GM21515 (cell line): ENCODE results near the gene LOXHD1.

Experiments used
- ATAC-seq: cut with Tn5 transposase; IDR thresholded peaks from one replicate; pipeline ENCODE4 v1.9.1; 2021; ENCODE audit not compliant: unreplicated experiment

The LOXHD1 gene

DNA sequence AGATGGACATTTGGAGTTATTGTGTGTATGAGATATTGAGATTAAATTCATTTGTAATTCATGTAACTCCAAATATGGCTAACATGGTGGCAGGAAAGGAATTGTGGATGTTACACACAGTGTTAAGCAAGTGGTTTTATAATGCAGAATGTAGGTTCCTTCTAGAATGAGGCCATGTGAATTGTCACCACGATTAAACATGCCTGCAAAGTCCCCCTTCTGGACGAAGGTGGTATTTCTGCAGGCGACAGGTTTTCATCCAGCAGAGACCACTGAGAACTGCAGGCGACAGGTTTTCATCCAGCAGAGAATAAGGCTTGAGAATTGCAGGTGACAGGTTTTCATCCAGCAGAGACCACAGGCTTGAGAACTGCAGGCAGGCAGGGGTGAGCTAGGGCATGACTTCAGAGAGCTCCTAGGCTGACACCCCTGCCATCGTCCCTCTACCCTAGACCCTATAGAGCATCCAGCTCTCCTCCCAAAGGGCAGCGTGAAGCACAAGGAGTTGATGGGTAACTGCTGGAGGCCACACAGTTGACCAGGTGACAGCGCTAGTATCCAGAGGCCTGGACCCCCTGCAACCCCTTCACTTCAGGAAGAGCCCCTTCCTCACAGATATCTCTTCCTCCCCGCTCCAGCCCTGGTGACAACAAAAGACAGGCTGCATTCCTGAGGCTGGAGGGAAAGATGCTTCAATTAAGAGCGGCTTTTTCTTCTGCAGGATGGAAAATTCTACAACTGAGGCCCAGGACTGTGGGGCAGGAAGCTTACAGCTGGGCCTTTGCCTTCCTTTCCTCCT, 175.8 kb downstream of the LOXHD1 start:
- ATAC-seq: no peak

DNA sequence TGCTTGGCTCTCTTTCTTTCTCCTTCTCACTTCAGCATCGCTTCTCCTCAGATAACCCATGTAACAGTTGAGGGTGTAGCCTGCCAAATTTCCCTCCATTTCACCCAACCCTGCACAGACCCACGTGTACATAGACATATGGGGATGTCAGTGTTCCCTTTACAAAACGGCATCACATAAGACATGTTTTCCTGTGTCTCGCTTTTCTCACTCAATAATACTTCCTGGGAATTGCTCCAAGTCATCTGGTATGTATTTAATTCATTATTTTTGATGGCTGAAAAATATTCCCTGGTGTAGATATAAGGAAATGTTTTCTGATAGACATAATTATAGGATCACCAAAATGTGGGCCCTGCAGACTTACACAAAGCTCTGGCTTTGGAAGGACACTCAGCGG, 176.8 kb downstream of the LOXHD1 start:
- ATAC-seq: no peak

DNA sequence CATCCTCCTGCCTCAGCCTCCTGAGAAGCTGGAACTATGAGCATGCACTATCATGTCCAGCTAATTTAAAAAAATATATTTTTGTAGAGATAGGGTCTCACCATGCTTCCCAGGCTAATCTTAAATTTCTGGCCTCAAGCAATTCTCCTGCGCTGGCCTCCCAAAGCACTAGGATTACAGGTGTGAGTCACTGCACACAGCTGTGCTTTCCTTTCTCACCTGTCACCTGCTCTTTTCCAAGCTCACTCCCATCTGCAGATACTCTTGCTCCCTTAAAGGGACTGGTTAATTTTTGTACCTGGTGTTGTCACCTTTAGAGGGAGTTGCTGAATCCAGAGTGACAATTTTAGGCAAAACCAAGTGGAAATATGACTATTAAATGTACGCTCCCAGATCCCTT, 178.2 kb downstream of the LOXHD1 start:
- no peak for ATAC-seq

DNA sequence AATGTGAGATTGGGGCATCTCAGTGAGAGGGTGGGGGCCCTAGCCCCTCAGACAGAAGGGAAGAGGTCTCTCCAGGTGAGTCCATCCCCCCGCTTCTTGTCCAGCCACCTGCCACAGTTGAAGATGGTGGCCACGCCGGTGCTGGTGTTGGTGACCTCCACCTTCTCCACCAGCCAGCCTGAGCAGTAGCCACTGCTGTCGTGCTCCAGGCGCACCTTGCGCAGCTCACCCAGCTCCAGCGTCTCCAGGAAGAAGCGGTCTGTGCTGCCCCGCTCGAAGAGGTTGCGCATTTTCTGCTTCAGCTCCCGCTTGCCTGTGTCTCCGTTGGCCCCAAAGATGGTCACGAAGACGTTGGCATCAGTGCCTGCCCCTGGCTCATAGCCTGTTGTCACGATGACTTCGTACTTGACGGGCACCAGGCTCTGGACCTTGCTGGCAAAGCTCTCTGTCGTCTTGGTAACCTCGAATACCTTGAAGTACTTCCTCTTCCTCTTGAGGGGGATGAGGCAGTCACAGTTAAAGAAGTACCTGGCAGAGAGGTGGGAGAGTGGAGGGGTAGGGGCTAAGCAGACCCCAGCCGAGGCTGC, 179.5 kb downstream of the LOXHD1 start:
- no peak for ATAC-seq

DNA sequence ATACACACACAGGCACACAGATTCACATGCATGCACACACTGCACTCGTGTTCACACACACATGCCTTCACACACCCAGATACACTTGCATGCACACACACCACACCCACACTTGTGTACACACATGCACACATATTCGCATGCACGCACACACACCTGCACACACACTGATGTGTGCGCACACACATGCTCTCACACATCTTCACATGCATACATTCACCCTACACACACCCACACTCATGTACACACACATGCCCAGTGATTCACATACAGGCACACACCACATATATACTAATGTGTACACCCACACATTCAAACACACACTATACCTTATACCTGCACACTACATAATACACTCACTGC, 181.6 kb downstream of the LOXHD1 start:
- ATAC-seq: no peak

DNA sequence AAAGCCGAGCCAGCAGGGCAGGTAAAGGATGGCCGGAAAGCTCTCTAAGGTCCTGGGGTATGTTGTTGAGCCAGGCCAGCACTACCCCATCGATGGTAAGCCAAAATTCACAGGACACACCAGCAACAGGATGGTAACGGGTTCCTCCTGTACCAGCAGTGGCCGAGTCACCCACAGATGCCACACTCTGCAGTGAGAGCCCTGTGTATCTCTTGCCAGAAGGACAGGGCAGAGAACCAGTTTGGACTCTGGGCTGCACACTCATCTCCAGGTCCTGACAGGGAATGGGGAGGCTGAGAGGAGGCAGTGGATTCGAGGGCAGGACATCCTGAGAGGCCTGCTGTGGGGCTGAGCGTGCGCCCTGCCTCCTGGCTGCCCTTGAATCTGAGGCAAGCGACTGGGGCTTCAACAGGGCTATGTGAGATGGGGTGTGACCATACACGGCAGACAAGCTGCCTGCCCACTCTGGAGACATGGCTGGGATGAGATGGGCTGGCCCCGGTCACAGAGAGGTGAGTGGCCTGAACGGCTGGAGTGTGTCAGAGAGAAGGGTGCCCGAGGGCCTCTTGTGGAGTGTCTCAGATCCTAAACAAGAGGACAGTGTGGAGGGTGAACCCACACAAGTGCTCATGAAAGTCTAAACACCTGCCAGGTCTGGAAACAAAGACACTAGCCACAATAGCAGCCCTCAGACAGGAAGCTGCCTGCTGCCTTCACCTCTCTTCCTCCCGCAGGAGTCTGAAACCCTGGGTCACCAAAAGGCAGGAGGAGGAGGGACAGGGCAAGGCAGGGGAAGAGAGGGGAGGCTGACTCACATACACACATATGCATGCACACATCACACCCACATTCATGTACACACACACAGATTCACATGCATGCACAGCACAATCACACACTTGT, 182.3 kb downstream of the LOXHD1 start:
- no peak for ATAC-seq

DNA sequence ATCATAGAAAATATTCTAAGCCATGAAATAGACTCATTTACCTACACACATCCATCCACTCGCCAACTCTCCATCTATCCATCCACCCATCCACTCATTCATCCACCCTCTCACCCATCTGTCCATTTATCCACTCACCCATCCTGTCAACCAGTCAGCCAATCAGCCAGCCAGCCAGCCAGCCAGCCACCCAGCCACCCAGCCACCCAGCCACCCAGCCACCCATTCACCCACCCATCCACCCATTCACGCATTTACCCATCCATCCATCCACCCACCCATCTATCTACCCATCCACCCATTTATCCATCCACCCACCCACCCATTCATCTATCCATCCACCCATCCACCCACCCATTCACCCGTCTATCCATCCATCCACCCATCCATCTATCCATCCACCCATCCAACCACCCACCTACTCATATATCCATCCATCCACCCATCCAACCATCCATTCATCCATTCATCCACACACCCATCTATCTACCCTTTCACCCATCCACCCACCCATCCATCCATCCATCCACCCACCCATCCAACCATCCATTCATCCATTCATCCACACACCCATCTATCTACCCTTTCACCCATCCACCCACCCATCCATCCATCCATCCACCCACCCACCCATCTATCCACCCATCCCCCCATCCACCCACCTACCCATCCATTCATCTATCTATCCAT, 185.1 kb downstream of the LOXHD1 start:
- no peak for ATAC-seq

DNA sequence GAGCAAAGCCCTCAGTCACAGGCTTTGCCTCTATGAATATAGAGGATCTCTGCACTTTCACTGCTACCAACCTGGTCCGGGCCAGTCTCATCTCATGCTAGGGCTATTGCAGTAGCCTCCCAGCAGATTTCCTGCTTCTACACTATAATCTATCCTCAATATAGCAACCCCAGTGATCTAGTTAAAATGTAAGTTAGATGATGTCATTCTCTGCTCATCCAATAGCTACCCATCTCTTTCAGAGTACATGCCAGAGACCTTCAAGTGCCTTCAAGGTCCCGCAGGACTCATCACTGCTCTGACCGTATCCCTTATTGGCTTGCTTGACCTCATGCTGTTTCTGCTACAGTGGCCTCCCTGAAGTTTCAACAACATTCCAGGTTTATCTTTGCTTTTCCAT, 186.3 kb downstream of the LOXHD1 start:
- no peak for ATAC-seq

DNA sequence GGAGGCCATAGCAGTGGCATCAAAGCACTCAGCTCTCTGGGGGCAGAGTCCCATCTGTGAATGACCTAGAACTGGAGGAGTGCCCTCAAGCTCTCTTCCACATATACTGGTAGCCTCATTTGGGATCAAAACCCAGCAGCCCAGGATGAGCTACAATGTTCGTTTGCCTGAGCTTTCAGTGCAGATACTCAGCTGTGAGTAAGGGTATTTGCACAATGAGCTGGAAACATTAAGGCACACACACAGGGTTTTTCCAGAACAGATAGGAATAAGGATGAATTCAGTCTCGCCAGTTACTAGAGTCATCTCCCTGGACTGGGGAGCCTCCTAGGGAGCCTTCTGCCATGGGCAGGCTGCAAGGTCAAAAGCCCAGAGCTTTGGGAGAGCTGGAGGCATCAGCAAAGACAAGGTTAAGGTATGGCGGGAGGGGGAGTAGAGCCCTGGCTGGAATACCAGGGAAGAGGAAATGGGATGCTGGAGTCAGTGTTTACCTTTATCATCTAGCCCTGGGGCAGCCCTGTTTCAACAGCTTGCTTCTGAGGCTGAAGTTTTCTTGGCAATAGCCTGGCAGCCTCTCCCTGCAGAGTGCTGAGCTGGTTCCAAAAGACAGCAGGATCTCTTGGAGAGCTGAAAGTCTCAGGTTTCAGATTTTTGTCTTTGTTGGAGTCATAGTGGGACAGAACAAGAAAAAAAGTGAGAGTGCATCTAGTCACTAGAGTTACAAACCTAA, 187.7 kb downstream of the LOXHD1 start:
- no peak for ATAC-seq

DNA sequence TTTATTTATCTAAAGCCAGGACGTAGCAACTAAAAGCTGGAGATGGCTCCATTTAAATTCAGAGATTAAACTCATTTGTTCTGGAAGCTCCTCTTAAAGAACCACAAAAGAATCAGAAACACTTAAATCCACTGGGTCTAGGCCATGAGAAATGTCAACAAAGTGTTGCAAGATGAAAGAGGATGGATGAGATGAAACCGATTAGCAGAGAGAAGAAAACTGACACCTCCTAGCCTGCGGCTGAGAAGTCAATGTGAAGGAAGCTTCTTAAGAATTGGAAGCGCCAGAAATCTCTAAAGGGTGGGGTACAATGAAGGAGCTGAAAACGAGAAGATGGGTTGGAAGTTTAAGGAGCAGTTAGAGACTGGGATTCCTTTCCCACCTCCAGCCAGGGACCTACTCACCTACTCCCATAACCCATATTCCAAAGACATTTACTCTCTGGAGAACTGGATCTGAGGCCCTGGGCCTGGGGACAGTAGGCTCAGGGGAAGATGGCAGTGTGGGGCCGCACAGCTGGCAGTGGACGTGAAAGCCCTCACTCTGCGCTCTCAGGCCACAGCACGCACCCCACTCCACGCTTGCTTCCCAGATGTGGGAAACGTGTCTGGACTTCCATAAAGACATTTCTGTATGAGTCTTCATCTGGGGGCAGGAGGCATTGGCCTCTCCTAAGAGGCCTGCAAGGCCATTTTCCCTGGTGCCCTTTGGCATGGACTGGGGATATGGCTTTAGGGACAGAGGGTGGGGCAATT, 188.4 kb downstream of the LOXHD1 start:
- ATAC-seq: no peak

DNA sequence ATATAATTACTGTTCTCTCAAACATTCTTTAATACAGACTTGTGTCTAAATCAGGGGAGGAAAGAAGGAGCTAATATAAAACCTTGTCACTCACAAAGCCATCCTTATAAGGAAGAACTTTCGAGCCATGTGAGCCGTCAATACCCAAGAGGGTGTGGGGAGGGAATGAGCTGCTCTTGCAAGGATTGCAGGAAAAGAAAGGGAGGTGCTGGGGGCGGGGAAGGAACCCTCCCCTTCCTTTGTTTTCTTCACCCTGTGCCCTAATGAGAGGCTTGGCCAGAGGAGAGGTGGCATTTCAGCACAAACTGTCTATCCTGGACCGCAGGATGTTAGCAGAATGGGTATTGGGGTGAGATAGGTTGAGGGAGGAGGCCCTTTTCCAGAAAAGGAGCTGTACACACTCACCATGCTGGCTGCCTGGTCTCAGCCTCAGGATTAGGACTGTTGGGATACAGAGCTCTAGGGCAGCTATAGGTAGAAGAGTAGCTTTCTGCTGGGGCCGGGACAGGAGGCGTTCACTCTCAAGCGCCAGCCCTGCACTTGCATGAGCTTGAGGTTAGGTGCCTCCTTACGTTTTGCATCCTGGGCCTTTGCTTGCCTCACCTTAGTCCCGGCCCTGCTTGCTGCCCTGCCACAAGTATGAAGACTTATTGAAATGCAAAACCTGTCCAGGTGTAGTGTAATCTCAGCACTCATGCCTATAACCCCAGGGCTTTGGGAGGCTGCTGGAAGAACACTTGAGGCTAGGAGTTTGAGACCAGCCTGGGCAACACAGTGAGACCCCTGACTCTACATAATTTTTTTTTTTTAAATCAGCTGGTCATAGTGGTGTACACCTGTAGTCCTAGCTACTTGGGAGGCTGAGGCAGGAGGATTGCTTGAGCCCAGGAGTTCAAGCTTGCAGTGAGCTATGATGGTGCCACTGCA, 190.5 kb downstream of the LOXHD1 start:
- no peak for ATAC-seq

DNA sequence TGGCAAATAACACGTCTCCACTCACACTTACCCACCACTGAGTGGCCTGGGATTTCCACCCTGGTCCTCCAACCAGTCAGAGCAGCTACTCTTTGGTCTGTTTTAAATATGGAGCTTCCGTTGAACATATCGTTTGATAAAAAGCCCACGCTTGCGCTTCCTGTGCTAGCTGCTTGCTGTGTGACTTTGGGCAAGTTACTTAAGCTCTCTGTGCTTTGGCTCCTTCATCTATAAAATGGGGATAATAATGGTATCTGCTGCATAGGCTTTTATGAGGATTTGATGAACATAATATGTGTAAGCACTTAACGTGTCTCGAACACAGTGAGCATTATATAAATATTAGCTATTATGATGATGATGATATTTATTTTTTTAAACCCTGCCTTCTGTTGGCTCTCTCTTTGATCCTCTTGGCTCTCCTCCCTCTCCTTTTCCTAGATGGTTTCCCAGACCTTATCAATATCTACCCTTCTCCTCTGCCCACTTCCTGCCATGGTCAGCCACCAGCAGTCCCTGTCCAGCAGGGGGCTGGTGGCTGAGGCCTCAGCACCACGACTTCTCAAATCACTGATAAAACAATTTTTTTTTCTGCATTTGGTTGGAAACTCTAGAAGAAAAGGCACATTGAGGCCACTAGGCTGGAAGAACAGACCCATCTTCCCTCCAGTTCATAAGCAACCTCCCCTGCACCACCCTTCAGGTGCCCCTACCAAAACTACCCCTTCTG, 191.9 kb downstream of the LOXHD1 start:
- ATAC-seq: no peak

DNA sequence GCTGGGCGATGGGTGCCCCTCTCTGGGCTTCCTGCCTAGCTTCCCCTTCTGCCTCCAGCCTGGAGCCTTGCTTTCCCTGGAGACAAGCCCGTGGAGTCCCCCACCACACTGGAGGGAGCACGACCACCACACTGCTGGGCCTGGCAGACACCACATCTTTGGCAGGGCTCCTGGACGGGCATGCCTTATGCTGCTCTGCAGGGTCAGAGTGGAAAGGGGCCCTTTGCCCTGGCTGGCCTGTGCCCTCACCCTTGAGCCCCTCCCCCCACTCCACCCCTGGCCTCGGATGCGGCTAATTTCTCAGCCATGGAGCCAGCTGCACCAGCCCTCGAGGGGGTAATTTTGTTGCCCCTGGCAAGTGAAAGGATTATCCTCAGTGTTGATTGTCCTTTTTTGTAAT, 194.5 kb downstream of the LOXHD1 start:
- ATAC-seq: no peak

DNA sequence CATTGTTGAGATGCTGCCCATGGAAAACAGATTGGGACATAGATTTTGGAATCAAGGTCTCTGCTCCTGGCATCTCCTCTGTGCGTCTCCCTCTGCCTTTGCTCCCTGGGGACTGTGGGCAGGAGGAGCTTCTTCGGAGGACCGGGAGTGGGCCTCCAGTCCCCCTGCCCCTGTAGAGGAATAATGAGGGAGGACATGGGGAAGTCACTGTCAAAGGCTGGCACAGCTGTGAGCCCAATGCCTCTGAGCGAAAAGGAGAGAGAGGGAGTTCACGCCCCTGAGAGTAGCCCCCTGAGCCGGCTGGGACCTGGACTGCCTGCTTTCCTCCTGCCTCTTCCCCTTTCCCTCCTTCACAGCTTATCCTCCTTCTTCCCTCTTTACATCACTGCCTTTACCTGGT, 195.0 kb downstream of the LOXHD1 start:
- ATAC-seq: no peak

DNA sequence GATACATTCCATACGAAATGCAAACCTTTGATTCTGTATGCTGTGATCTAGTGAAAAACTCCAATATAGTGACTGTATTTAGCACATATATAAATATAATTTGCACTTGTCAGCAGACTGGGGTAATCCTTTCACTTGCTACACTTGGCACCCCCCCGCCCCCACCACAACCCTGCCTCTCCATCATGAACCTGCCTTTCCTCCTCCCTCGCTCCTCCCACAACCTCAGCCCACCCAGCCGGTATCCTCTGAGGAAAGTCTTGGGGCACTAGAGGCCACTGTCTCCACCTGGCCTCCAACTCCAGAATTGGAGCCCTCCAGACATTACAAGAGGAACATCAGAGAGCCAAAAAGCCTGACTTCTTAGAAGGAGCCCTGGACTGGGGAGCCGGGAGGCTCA, 196.3 kb downstream of the LOXHD1 start:
- ATAC-seq: no peak

DNA sequence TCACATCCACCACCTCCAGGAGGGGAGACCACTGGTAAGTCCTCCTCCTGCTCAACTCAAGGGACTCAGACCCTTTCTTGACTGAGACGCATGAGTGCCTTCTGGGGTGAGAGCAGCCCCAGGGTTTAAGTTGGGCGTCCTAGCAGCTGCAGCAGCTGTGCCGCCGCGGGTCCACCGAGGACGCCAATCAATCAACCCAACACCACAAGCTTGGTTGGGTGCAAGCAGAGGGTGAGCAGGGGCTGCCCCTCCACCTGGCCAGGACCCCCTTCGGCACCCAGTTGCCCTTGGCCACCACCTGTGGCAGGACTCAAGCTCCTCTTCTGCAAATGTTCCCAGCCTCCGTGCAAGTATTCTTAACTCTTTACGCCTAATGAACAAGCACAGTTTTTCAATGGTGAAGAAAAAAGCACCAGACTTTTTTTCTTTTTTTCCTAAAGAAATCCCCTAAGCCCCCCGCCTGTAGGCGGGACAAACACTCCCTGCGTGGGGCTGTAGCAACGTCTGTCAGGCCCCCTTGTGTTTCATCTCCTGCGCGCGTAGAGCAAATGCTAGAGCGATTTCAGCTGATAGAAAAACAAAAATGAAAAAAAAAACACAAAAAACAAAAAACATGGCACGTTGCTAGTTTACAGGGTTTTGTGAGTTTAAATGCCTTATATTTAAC, 197.1 kb downstream of the LOXHD1 start:
- no peak for ATAC-seq

DNA sequence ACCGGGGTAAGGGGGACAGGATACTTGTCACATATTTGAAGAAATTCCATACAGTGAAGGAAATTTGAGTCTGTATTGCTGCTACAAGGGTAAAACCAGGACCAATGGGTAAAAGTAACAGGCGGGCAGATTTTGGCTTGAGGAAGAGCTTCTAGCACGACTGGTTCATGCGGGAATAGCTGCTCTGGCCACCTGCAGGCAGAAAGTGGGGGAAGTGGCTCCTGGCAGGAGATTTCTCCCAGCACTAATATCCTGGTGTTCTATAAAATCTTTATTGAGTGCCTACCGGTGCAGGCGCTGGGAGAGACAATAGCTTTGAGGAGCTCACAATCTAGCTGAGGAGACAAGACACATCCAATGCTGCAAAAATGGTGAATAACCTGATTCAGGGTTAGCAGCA, 198.5 kb downstream of the LOXHD1 start:
- ATAC-seq: no peak

DNA sequence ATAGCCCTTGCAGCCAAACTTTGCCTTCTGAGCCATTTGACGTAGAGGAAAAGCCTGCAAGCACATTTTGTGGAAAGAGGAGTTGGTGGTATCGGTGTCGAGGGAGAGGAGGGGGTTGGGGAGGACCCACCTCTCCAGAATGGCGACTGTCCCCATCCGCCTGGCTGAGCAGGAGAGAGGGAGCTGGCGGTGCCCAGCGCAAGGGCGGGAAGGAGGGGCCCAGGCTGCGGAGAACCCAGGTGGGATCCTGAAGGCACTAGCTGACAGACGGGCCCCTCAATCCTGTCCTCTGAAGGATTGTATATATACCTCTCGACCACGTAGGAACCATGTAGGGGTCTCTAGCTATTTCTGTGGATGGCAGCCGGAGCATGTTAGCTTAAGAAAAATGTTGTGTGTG, 200.3 kb downstream of the LOXHD1 start:
- ATAC-seq: no peak
